ENCODE data around the gene SUPT4H1. TPM values are rescaled to one million over a fixed set of nuclear protein-coding genes. Genes with fewer than 3 reads are reported as not detected.

SUPT4H1 gene
- total and polyA plus RNA-seq, 9 of the 15 experiments (the other 6 are each of a cell fraction or from before 2014, with no cell fraction given): 62.1 to 320 (median 117) TPM

DNA sequence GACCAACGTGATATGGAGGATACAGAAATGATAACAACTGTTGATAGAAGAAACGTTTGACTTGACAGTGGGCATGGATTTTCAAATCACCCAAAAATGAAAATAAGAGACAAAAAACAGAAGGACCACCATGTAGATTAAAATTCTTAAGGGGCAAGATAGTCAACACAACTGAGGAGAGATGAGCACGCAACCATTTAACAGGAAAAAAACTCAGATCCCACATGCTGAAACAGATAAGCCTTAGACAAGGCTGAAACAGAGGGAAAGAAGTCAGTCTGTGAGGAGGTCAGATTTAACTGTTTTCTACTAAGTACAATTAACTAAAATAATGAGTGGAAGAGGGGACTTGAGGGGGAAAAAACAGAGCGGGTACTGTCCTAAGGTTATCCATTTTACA lies 44.2 kb upstream of the SUPT4H1 start (continued):
- TF ChIP-seq, protein P1, sequence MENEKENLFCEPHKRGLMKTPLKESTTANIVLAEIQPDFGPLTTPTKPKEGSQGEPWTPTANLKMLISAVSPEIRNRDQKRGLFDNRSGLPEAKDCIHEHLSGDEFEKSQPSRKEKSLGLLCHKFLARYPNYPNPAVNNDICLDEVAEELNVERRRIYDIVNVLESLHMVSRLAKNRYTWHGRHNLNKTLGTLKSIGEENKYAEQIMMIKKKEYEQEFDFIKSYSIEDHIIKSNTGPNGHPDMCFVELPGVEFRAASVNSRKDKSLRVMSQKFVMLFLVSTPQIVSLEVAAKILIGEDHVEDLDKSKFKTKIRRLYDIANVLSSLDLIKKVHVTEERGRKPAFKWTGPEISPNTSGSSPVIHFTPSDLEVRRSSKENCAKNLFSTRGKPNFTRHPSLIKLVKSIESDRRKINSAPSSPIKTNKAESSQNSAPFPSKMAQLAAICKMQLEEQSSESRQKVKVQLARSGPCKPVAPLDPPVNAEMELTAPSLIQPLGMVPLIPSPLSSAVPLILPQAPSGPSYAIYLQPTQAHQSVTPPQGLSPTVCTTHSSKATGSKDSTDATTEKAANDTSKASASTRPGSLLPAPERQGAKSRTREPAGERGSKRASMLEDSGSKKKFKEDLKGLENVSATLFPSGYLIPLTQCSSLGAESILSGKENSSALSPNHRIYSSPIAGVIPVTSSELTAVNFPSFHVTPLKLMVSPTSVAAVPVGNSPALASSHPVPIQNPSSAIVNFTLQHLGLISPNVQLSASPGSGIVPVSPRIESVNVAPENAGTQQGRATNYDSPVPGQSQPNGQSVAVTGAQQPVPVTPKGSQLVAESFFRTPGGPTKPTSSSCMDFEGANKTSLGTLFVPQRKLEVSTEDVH (IDR thresholded peaks at IDR 0.05; ENCODE audit: low read depth, partially characterized antibody): no peak

DNA sequence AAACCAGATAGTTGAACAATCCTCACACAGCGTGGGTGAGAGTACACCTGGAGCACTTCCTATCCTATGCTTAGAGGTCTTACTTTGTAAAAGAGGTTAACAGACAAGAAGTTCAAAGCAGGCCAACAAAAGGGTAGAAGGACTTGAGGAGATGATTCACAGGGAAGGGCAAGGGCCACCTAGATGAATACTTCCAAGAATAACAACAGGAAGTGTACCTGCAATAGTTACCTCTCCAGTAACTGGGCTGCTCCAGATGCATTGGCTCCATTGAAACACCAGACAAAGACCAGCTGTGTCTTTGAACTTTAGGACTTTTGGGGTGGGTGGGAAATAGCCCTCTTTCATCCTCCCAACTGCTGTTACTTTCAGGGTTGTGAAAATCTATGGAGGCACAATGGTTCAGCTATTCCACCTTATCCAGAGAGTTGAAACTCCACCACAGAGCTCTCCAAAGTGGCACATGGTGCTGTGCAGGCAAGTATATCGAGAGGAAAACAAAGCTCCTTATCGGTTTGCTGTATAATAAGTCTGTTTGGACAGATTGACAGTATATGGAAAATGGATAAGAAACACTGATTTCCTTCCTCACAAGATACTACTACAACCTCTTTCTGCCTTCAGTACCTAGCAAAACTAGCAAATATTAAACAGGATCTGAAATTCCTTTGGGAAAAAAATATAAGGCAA lies 42.7 kb upstream of the SUPT4H1 start:
- DNase-seq (ENCODE audit: extremely low read depth in 1 of 4, low spot score in 3 of 4) (no peak), ATAC-seq (no peak), FAIRE-seq (no peak)
- H3K4me3 ChIP-seq: no peak overlapping the region
- H3K9ac ChIP-seq (ENCODE audit: insufficient read depth in 1 of 2, low read depth in 2 of 2, low read length in 2 of 2): no peak overlapping the region
- POLR2A ChIA-PET: interaction anchor here (0.8 to 1.4 kb wide), 3 partner anchors 10 to 64 kb away, joined by 4 to 5 read pairs (median 4); no protein-coding TSS in a partner anchor
- intact Hi-C loops (cut with micrococcal nuclease) (no loop called here), in situ Hi-C loops (cut with MboI) (no loop called here)
- no peak overlapping the region for H2AFZ ChIP-seq (ENCODE audit: low read depth, low read length)
- H3K4me2 ChIP-seq (ENCODE audit: insufficient read depth, low read length): no peak overlapping the region
- H3K27me3 ChIP-seq (ENCODE audit: control insufficient read depth in 2 of 2, insufficient read depth in 2 of 2, low read length in 2 of 2): no peaks in the 10 kb centered on the region
- H3K9me1 ChIP-seq (ENCODE audit: control insufficient read depth, insufficient read depth, low read length): no peaks in the 10 kb centered on the region
- no peak overlapping the region for H3K27ac ChIP-seq (ENCODE audit: extremely low read depth, low read depth, low read length)
- TF ChIP-seq MYC (IDR thresholded peaks at IDR 0.05; ENCODE audit: low read depth, low read length) (no peak), MYC (CRISPR knock-in tag; IDR thresholded peaks at IDR 0.05; ENCODE audit: borderline replicate concordance, low read depth) (no peak), CREM (IDR thresholded peaks at IDR 0.05; ENCODE audit: low read depth) (no peak), SOX6 (IDR thresholded peaks at IDR 0.05) (peak; percentile 44), ETV1 (tag; conservative IDR thresholded peaks at IDR 0.05; ENCODE audit: low read depth) (no peak), NFE2 (IDR thresholded peaks at IDR 0.05; ENCODE audit: low read depth) (peak; percentile 30; the same call in 1 of the 2 replicates), KDM1A (IDR thresholded peaks at IDR 0.05) (peak; percentile 43 to 55; a peak in 3 of 4 replicates), CBFA2T3 (IDR thresholded peaks at IDR 0.05) (peak; percentile 55), PURB (CRISPR knock-in tag; IDR thresholded peaks at IDR 0.05; ENCODE audit: low read depth) (no peak), ZFP1 (CRISPR knock-in tag; IDR thresholded peaks at IDR 0.05) (peak; percentile 75), HDAC1 (IDR thresholded peaks at IDR 0.05) (0 out of 4 replicates have a peak, but pooled peaks of 1 of the 2 experiments have one; percentile 26), RCOR1 (IDR thresholded peaks at IDR 0.05; ENCODE audit: borderline replicate concordance in 1 of 2, low read depth in 2 of 2, low read length in 2 of 2) (peak in 1 of 2 experiments; percentile 90; a peak in 2 of 4 replicates)
- TF ChIP-seq, protein P2, sequence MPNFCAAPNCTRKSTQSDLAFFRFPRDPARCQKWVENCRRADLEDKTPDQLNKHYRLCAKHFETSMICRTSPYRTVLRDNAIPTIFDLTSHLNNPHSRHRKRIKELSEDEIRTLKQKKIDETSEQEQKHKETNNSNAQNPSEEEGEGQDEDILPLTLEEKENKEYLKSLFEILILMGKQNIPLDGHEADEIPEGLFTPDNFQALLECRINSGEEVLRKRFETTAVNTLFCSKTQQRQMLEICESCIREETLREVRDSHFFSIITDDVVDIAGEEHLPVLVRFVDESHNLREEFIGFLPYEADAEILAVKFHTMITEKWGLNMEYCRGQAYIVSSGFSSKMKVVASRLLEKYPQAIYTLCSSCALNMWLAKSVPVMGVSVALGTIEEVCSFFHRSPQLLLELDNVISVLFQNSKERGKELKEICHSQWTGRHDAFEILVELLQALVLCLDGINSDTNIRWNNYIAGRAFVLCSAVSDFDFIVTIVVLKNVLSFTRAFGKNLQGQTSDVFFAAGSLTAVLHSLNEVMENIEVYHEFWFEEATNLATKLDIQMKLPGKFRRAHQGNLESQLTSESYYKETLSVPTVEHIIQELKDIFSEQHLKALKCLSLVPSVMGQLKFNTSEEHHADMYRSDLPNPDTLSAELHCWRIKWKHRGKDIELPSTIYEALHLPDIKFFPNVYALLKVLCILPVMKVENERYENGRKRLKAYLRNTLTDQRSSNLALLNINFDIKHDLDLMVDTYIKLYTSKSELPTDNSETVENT (CRISPR knock-in tag; IDR thresholded peaks at IDR 0.05): no peak
- WGBS (ENCODE audit: insufficient coverage, low coverage, missing lambda C conversion rate): 26% methylated on average over 3 of the region's 3 CpGs
- H3K4me1 ChIP-seq (replicated peaks in 1 of 2; ENCODE audit: control insufficient read depth in 2 of 2, insufficient read depth in 2 of 2, low read length in 2 of 2): peaks cover 11 to 28% of the 10 kb centered on the region in 2 experiments
- H4K20me1 ChIP-seq (replicated peaks; ENCODE audit: control insufficient read depth, insufficient read depth, low read length): no peaks in the 10 kb centered on the region
- no peaks in the 10 kb centered on the region; the same call in 2 of the 3 replicates for H3K79me2 ChIP-seq (ENCODE audit: control insufficient read depth, insufficient read depth, low read length)
- no peaks in the 10 kb centered on the region; the same call in 1 of the 2 replicates for H3K9me3 ChIP-seq (replicated peaks; ENCODE audit: control insufficient read depth, insufficient read depth, low read depth, low read length)
- BruUV-seq (replicated peaks): no TSS peak
- CTCF ChIA-PET (ENCODE audit: low intra/inter-chr PET ratio): no interaction called here
- H3K36me3 ChIP-seq (ENCODE audit: control insufficient read depth, insufficient read depth, low read length): no peaks in the 10 kb centered on the region
